NCI-H748 (cell line): ENCODE data around the gene FAM83F.

Experiments
- DNase-seq: peaks from one replicate; lab custom pipeline; 2025; ENCODE audit not compliant: unreplicated experiment; lab: John Stamatoyannopoulos, UW

The FAM83F gene

GRCh38 chr22:40033586-40034380, 39.0 kb downstream of the FAM83F start:
- DNase-seq, result peak; percentile 48

- DNase-seq, result no peak
Observed at GRCh38 chr22:40035351-40035750, 40.6 kb downstream of the FAM83F start.

DNA sequence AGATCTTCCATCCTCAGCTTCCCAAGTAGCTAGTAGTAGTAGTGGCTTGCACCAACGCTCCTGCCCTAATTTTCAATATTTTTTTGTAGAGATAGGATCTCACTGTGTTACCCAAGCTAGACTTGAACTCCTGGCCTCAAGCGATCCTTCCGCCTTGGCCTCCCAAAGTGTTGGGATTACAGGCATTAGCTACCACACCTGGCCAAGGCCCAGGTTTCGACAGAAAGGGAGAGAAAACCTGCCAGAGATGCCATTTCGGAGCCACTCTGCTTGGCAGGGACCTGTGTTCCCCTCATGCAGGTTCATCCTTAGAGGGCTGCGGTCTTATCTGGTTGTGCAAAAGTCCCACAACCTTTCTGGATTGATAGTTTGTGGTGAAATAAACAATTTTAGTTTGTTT, 41.4 kb downstream of the FAM83F start:
- no peak for DNase-seq

DNA sequence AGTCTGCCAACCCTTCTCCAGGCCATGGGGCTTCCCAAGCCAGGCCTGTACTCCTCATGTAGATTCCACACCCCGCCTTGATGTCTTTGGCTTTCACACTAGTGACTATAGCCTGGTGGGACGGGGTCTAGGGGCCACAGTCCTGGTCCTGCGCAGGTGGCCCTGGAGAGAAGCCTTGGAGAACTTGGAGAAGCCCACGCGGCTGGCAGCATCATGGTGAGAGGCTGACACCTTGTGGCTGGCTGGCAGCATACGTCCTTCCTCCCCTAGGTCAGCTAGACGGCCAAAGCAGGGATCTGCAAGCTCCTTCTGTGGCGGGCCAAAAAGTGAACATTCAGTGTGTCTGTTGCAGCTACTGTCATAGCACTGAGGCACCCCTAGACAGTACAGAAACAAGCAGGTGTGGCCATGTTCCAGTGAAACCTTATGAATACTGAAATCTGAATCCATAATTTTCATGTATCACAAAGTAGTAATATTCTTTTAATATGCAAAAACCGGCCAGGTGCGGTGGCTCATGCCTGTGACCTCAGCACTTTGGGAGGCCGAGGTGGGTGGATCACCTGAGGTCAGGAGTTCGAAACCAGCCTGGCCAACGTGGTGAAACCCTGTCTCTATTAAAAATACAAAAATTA, 42.0 kb downstream of the FAM83F start:
- peak; percentile 64 for DNase-seq

DNA sequence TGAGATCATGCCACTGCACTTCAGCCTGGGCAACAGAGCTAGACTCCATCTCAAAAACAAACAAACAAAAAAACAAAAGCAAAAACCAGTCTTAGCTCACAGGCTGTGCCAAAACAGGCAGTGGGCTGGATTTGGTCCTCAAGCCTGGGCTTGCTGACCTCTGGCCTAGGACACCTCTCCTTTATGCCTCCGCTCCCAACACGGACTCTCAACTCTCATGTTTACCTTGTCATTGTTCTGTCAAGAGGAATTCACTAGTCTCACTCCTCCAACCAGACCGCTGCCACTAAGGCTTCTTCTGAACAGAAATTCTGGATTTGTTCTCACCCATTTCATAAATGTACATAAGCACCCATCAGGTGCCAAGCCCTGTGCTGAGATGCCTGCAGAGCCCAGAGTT, 42.6 kb downstream of the FAM83F start:
- no peak for DNase-seq

DNA sequence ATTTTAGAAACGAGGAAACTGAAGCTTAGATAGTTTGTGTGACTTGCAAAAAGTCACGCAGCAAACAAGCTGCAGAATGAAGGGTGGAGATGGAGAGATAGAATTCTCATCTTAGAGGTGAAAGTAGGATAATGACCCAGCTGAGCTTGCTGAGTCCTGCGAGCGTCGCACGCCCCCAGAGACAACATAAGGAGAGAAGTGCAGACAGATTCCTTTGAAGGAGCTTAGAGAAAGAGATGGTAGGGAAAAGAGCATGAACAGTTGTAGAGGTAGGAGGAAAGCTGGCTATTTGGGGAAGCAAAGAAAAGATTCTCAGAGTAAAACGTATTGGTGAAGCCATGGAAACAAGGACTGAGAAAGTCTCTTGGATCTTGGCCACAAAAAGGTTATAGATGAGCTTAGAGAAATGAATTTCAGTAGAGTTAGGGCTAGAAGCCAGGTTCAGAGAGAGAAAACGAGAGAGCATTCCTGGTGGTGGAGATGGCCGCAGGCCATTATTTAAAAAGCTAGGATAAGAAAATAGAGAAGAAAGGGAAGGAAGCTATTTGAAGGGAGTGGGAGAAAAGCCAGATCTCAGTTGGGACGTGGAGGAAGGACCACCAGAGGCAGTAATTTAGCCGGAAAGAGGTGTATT, 44.8 kb downstream of the FAM83F start:
- no peak for DNase-seq

DNA sequence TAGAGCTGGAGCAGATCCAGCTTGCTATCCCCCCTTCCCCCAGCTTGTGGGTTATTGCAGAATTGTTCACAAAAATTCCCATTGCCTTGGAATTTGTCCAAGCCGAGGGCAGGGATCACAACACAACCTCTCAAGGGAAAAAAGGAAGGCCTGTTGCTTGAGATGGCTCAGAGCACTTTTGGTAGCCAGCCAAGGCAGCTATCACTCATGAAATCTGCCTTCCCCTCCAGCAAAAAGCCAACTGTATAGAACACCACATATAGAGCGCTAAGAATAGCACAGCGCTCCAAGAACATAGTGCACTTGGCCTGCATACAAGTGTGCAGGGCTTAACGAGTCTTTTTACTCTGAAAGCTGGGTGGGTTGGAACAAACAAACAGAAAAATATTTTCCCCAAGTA, 46.2 kb downstream of the FAM83F start:
- no peak for DNase-seq

DNA sequence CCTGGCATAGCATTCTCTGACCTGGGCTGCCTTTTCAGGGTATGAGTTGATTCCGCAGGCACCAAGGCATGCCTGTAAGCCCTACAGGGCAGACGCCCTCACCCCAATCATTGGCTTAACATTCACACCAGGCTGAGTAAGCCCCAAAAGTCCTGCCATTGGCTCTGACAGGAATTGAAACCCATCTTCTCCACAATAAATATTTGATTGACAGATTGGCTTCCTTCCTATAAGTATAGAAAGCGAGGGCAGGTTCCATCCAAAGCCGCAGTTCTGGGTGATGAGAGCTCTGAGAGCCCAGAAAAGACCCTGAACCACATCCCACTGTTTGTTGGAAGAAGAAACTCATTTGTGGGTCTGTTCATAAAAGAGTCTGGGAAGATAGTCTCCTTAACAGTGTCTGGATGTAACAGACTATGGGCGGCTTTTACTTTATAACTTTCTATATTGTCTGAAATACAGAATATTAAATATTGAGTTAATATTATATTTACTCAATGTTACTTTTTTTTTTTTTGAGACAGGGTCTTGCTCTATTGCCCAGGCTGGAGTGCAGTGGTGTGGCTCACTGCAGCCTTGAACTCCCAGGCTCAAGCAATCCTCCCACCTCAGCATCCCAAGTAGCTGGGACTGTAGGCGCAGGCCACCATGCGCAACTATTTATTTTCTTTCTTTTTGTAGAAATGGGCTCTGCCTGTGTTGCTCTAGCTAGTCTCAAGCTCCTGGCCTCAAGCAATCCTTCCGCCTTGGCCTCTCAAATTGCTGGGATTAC, 46.8 kb downstream of the FAM83F start:
- no peak for DNase-seq

DNA sequence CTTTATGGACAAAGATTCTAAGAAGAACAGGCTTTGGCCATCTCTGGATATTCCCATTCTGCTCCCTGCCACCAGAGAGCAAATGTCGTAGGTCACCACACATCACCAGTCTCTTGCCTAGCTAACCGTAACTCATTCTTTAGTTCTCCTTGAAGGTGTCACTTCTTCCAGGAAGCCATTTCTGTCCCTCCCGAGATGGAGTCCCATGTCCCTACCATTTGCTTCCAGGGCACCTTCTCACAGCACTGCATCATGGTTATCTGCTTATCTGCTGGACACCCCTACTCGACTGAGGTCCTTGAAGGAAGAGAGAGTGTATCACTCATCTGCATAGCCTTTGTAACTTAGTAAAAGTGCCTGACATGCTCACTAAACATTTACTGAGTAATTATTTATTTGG, 47.6 kb downstream of the FAM83F start:
- no peak for DNase-seq

DNA sequence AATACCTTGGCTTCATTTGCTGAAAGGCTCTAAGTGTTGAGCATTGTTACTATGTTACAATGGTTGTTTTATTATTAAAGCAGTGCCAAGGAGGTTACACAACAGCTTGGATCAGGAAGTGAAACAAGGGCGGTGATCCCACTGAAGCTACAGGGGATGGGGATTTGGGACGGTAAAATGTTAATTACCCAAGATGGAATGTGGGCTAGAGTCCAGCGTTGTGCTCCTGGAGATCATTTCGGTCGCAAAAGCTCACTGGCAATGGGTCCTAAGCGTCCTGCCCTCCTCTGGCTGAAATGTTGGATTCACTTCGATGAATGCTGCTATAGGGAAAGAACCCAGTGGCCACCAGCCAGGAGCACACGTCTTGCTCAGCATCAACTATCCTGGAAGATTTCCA, 48.3 kb downstream of the FAM83F start:
- DNase-seq, result no peak

GRCh38 chr22:40043793-40044101, 49.0 kb downstream of the FAM83F start:
- DNase-seq, result no peak

GRCh38 chr22:40044102-40044869, 49.5 kb downstream of the FAM83F start:
- peak; percentile 97 for DNase-seq

GRCh38 chr22:40044870-40045834, 50.4 kb downstream of the FAM83F start:
- peak; percentile 61 for DNase-seq

- no peak for DNase-seq
Observed at GRCh38 chr22:40046126-40046525, 51.4 kb downstream of the FAM83F start.

GRCh38 chr22:40050258-40050657, 55.5 kb downstream of the FAM83F start:
- no peak for DNase-seq

- peak; percentile 12 for DNase-seq
Observed at GRCh38 chr22:40051322-40051721, 56.6 kb downstream of the FAM83F start.

DNA sequence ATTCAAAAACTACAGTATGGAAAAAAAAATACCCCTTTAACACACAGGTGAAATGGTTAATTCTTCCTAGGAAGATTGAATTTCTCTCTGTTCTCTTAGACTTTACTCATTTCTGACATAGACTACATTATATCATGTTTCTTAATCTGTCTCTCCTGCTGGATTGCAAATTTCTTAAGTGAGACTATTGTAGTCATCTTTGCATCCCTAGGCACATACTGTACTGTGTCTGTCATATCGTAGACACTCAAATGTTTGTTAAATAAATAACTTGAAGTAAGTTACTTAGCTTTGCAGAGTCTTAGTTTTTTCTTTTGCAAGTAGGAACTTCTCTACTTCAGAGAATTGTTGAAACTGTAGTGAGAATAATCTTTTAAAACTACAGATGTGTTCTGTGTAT, 58.7 kb downstream of the FAM83F start:
- DNase-seq, result no peak

- no peak for DNase-seq
Observed at GRCh38 chr22:40054486-40054885, 59.7 kb downstream of the FAM83F start.

- DNase-seq, result no peak
Observed at GRCh38 chr22:40055143-40055883, 60.6 kb downstream of the FAM83F start.
